ENCODE measurements around the gene PDE1A. TPM values are rescaled to one million over a fixed set of nuclear protein-coding genes. Genes with fewer than 3 reads are reported as not detected.
"Not testable (repeated sequence)": the region's sequence is repeated elsewhere in the genome, so short reads cannot be mapped to it uniquely, and the experiment has no call there.

PDE1A gene
- polyA plus RNA-seq, 6 donors from 2014 or later: 0.50 to 0.58 TPM; not detected in 4

DNA sequence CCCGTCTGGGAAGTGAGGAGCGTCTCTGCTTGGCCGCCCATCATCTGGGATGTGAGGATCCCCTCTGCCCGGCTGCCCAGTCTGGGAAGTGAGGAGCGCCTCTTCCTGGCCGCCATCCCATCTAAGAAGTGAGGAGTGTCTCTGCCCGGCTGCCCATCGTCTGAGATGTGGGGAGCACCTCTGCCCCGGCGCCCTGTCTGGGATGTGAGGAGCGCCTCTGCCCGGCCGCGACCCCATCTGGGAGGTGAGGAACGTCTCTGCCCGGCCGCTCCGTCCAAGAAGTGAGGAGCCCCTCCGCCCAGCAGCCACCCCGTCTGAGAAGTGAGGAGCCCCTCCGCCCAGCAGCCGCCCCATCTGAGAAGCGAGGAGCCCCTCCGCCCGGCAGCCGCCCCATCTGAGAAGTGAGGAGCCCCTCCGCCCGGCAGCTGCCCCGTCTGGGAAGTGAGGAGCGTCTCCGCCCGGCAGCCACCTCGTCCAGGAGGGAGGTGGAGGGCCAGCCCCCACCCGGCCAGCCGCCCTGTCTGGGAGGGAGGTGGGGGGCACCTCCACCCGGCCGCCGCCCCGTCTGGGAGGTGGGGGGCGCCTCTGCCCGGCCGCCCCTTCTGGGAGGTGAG, 40.5 kb downstream of the PDE1A start:
- H3K27me3 Mint-ChIP-seq; DNase-seq; H3K4me1 Mint-ChIP-seq; H3K27ac Mint-ChIP-seq; H3K4me3 Mint-ChIP-seq; H3K36me3 Mint-ChIP-seq; ATAC-seq (ENCODE audit: low read depth in 2 of 2): not testable (repeated sequence)
- peaks cover 10 to 31% (median 17%) of the 10 kb centered on the region in 7 donors for H3K9me3 Mint-ChIP-seq

DNA sequence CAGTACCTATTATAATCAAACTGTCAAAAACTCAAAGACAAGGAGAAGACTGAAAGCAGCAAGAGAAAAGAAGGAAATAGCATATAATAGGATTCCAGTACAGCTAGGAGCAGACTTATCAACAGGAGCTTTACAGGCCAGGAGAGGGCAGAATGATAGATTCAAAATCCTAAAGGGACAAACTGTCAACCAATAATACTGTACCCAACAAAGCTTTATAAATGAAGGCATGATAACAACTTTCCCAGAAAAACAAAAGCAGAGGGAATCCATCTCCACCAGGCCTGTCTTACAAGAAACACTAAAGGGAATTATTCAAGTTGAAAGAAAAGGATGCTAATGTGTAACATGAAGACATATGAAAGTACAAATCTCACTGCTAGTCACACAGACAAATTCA, 42.0 kb downstream of the PDE1A start:
- Mint-ChIP-seq H3K27ac (no peak overlapping the region), H3K36me3 (peaks cover 0 to 10% of the 10 kb centered on the region in 2 donors), H3K9me3 (peaks cover 10 to 36% (median 17%) of the 10 kb centered on the region in 7 donors), H3K4me3 (no peak overlapping the region), H3K27me3 (no peaks in the 10 kb centered on the region), H3K4me1 (no peaks in the 10 kb centered on the region)
- no peak for DNase-seq
- no peak for ATAC-seq (ENCODE audit: low read depth in 2 of 2)

DNA sequence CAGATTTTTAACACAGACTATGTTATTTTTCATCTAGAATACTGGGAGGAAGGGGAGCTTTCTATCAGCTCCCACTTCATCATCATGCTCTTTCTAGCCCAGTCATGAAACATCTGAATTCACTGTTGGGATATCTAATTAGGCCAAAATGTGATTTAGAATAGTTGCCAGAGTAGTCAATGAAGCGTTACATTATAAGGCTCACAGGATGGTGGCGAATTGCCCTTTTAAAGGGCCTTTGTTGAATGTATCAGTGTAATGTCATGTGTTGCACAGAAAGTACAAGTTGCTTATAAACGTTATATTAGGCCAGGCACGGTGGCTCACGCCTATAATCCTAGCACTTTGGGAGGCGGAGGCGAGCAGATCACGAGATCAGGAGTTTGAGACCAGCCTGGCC, 45.6 kb downstream of the PDE1A start:
- no peak for DNase-seq

DNA sequence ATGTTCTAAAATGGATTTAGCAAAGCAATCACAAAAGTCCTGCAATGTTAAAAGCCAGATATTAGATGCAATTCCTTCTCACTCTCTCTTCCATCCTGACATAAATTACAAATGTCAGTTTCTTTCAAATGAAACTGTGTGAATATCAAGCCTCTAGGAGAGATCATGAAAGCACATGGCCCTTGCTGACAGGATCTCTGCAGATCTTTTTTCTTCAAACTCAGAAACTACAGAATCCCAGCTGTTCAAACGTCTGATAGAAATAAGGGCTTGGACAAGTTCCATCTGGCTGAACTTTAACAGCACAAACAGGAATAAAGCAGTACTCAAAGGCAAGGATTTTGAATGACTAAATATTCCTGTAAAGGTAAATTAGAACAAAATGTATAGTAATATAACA, 47.6 kb downstream of the PDE1A start:
- DNase-seq (no peak), ATAC-seq (ENCODE audit: low read depth in 2 of 2) (no peak)
- no peaks in the 10 kb centered on the region for H3K4me1 Mint-ChIP-seq
- no peak overlapping the region for H3K4me3 Mint-ChIP-seq
- peaks cover 12 to 51% (median 22%) of the 10 kb centered on the region in 7 donors for H3K9me3 Mint-ChIP-seq
- no peaks in the 10 kb centered on the region for H3K27me3 Mint-ChIP-seq
- H3K36me3 Mint-ChIP-seq: no peaks in the 10 kb centered on the region
- H3K27ac Mint-ChIP-seq: no peak overlapping the region

More for the DNA sequence above, 45.6 kb downstream of the PDE1A start:
- H3K4me3 Mint-ChIP-seq: no peak overlapping the region
- no peaks in the 10 kb centered on the region for H3K27me3 Mint-ChIP-seq
- no peak for ATAC-seq (ENCODE audit: low read depth in 2 of 2)
- H3K36me3 Mint-ChIP-seq: peaks cover 0 to 10% of the 10 kb centered on the region in 2 donors
- no peaks in the 10 kb centered on the region for H3K4me1 Mint-ChIP-seq
- no peak overlapping the region for H3K27ac Mint-ChIP-seq
- H3K9me3 Mint-ChIP-seq: peaks cover 14 to 48% (median 22%) of the 10 kb centered on the region in 7 donors

DNA sequence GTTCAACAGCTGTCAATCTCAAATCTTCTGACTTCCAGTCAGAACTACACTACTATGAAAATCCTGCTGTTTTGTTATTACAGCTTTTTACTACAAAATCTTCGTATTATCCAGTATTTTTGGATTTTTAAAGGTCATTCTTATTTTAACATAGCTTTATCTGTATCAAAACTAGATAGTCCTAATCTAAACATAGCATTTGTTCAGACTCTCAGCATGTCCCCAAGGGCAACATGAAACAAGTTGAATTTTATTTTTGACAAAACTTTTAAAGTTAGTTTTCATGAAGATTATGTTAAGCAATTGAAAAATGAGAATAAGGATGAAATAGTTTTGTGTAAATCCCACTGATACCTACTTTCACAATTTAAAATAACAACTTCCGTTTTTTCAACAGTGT, 48.1 kb downstream of the PDE1A start:
- H3K9me3 Mint-ChIP-seq: peaks cover 11 to 46% (median 20%) of the 10 kb centered on the region in 7 donors
- no peak overlapping the region for H3K27ac Mint-ChIP-seq
- no peak for ATAC-seq (ENCODE audit: low read depth in 2 of 2)
- no peak for DNase-seq
- no peaks in the 10 kb centered on the region for H3K36me3 Mint-ChIP-seq
- H3K4me3 Mint-ChIP-seq: no peak overlapping the region
- H3K4me1 Mint-ChIP-seq: no peaks in the 10 kb centered on the region
- no peaks in the 10 kb centered on the region for H3K27me3 Mint-ChIP-seq

DNA sequence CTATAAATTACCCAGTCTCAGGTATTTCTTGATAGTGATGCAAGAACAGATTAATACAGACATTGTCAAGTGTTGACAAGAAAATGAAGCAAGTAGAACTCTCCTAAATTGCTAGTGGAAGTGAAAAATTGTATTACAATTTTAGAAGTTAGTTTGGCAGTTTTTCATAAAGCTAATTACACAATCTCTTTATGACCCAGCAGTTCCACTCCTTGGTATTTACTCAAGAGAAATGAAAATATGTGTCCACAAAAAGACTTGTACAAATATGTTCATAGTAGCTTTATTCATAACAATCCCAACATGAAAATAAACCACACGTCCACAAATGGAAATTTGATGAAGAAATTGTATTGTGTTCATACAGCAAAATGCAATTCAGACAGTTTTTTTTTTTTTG, 49.4 kb downstream of the PDE1A start:
- no peak for ATAC-seq (ENCODE audit: low read depth in 2 of 2)
- Mint-ChIP-seq H3K27me3 (no peaks in the 10 kb centered on the region), H3K4me3 (no peak overlapping the region)

DNA sequence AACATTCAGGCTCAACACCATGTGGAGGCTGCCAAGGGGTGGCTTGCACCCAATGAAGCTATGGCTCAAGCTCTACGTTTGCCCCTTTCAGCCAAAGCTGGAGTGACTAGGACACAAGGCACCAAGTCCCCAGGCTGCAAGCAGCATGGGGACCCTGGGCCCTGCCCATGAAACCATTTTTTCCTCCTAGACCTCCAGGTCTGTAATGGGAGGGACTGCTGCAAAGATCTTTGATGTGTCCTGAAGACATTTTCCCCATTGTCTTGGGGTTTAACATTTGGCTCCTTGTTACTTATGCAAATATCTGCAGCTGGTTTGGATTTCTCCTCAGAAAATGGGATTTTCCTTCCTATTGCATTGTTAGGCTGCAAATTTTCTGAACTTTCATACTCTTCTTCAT, 51.0 kb downstream of the PDE1A start:
- no peak overlapping the region for H3K4me3 Mint-ChIP-seq
- no peaks in the 10 kb centered on the region for H3K36me3 Mint-ChIP-seq
- no peak overlapping the region for H3K27ac Mint-ChIP-seq
- H3K9me3 Mint-ChIP-seq: peaks cover 11 to 33% (median 20%) of the 10 kb centered on the region in 7 donors
- no peaks in the 10 kb centered on the region for H3K27me3 Mint-ChIP-seq
- ATAC-seq (ENCODE audit: low read depth in 2 of 2) (no peak), DNase-seq (no peak)
- no peaks in the 10 kb centered on the region for H3K4me1 Mint-ChIP-seq

More for the DNA sequence above, 49.4 kb downstream of the PDE1A start:
- Mint-ChIP-seq H3K27ac (no peak overlapping the region), H3K36me3 (no peaks in the 10 kb centered on the region), H3K4me1 (no peaks in the 10 kb centered on the region), H3K9me3 (peaks cover 11 to 38% (median 20%) of the 10 kb centered on the region in 7 donors)
- DNase-seq: no peak

DNA sequence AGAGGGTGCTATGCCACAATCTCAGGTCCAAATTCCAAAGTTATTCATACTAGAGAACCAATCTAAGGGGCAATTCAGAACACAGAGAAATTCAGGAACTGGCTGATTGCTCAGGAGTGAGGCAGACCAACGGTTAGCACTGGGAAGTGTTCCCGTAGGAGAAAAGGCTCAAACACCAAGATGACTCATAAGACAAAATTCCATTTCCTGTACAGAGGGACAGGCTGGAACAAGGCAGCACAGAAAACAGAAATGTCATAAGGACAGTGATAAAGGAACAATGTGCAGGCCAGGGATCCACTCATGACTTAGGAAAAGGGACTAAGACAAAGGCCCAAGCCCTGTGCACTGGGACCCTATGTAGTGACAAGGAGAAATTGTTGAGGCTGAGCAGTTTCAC, 54.2 kb downstream of the PDE1A start:
- no peaks in the 10 kb centered on the region for H3K36me3 Mint-ChIP-seq
- no peak for DNase-seq
- H3K27ac Mint-ChIP-seq: no peak overlapping the region
- no peak for ATAC-seq (ENCODE audit: low read depth in 2 of 2)
- H3K4me3 Mint-ChIP-seq: no peak overlapping the region
- H3K9me3 Mint-ChIP-seq: peaks cover 14 to 28% (median 19%) of the 10 kb centered on the region in 7 donors
- H3K27me3 Mint-ChIP-seq: no peaks in the 10 kb centered on the region
- H3K4me1 Mint-ChIP-seq: no peaks in the 10 kb centered on the region

DNA sequence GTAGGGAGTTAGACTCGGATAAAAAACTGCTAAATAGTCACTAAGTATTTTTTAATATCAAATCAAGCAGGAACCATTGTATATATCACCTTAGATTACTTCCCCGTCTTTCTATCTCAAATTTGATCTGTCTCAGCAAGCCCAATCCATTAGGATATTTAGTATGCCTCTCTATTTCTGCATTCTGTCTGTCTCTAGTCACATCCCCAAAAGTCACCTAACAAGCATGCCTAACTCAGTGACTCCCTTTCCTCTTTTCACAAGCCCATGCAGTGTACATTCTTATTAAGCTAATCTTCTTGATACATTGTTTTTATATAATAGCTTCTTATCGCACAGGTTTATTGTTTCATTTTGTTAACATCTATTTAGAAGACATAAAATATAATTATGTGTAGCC, 57.8 kb downstream of the PDE1A start:
- no peak overlapping the region for H3K27ac Mint-ChIP-seq
- ATAC-seq (ENCODE audit: low read depth in 2 of 2) (no peak), DNase-seq (no peak)
- H3K4me3 Mint-ChIP-seq: no peak overlapping the region
- no peaks in the 10 kb centered on the region for H3K36me3 Mint-ChIP-seq
- no peaks in the 10 kb centered on the region for H3K27me3 Mint-ChIP-seq
- peaks cover 0 to 5% (median 3%) of the 10 kb centered on the region in 7 donors for H3K9me3 Mint-ChIP-seq
- H3K4me1 Mint-ChIP-seq: no peaks in the 10 kb centered on the region

DNA sequence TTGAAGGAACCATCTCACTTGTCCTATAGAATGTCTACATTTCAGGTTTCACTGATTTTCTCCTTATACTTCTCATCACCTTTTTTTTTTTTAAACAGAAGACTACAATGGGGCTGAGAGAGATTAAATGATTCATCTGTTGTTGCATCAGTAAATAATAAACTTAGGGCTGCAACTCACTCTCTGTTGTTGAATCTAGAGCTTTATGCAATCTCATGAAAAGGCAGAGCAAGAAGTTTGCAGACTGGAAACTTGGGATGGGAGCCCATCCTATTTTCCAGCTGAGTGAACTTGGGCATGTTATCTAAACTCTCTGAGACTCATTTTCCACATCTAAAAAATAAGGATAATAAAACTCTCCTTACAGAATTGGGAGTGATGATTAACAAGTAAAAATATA, 58.4 kb downstream of the PDE1A start:
- ATAC-seq (ENCODE audit: low read depth in 2 of 2) (no peak), DNase-seq (no peak)
- no peak overlapping the region for H3K4me3 Mint-ChIP-seq
- H3K27me3 Mint-ChIP-seq: no peaks in the 10 kb centered on the region
- no peaks in the 10 kb centered on the region for H3K36me3 Mint-ChIP-seq
- H3K9me3 Mint-ChIP-seq: peaks cover 0 to 5% (median 2%) of the 10 kb centered on the region in 7 donors
- no peak overlapping the region for H3K27ac Mint-ChIP-seq
- H3K4me1 Mint-ChIP-seq: no peaks in the 10 kb centered on the region

DNA sequence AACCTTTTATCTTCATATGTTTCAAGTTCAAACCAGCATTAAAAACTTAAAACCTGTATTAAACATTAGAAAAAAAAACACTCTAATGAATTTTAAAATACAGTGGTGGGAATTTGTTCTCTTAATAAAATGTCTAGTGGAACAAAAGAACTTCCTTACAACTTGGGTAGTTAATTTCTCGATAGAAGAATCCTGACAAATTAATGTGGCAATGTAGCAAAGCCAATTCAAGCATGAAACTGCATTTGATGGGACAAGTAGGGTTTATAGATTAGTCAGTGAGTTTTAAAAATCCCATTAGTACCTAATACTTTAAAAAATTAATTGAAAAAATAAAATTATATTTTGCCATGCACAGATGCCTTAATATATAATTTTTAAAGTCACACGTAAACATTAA, 59.4 kb downstream of the PDE1A start:
- no peaks in the 10 kb centered on the region for H3K27me3 Mint-ChIP-seq
- no peaks in the 10 kb centered on the region for H3K36me3 Mint-ChIP-seq
- H3K9me3 Mint-ChIP-seq: peaks cover 0 to 6% (median 2%) of the 10 kb centered on the region in 7 donors
- no peak overlapping the region for H3K4me3 Mint-ChIP-seq
- ATAC-seq (ENCODE audit: low read depth in 2 of 2) (no peak), DNase-seq (no peak)
- no peaks in the 10 kb centered on the region for H3K4me1 Mint-ChIP-seq
- no peak overlapping the region for H3K27ac Mint-ChIP-seq

DNA sequence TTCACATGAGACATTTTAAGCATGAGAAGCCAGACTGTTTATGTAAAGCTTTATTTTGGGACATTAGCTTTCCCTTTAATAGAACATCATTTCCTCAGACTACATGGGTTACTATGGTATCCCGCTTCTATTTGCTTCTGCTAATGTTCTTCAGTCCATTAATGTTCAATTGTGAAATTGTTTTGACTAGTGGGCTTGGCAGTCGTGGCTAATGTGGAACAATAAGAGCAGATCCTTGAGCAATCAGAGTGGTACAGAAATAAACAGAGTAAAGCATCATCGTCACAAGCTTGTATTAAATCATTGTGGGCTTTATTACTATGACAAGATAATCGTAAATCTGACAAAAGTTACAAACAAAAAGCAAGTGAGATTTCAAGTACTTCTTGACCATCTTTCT, 60.2 kb downstream of the PDE1A start:
- Mint-ChIP-seq H3K4me3 (no peak overlapping the region), H3K36me3 (no peaks in the 10 kb centered on the region), H3K4me1 (no peaks in the 10 kb centered on the region), H3K9me3 (peaks cover 0 to 6% (median 2%) of the 10 kb centered on the region in 7 donors), H3K27ac (no peak overlapping the region), H3K27me3 (no peaks in the 10 kb centered on the region)
- DNase-seq (no peak), ATAC-seq (ENCODE audit: low read depth in 2 of 2) (no peak)

DNA sequence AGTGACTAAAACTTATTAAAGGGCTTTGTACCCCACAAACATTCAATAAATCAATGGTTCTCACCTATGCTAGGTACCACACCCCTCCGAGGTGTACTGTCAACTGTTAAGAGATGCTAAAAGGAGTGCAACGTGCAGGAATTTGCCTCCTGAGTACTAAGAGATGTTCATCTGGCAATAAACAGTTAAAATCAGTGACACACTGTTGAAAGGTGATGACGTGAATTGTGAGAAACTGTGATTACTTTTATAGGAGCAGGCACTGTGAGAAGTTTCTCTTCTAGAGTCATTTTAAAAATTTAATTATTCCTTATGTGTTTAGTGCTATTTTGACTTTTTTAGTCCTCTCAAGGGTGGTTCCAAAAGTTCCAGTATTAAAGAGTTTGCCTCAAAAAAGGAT, 61.0 kb downstream of the PDE1A start:
- DNase-seq: no peak
- no peaks in the 10 kb centered on the region for H3K36me3 Mint-ChIP-seq
- H3K27me3 Mint-ChIP-seq: no peaks in the 10 kb centered on the region
- no peaks in the 10 kb centered on the region for H3K4me1 Mint-ChIP-seq
- no peak overlapping the region for H3K4me3 Mint-ChIP-seq
- ATAC-seq (ENCODE audit: low read depth in 2 of 2): no peak
- peak overlapping the region in 1 of 6 donors; percentile 50 for H3K27ac Mint-ChIP-seq
- peaks cover 0 to 6% (median 2%) of the 10 kb centered on the region in 7 donors for H3K9me3 Mint-ChIP-seq

DNA sequence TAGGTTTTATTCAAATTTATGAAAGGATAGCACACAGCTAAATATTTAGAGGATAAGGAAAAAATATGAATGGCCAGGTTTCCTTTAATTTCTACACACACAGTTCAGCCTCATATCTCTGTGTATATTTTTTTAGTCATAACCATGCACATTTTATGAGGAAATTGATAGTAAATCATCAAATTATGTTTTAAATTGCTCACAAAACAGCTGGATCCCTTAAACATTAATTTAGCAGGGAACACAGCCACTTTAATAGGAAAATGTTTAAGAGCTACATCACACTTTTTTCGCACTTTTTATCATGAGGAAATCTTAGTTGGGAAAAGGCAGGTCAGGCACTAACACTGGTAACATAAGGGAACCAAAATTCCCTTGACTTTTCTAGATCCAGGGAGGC, 65.4 kb downstream of the PDE1A start:
- H3K4me3 Mint-ChIP-seq: no peak overlapping the region
- no peaks in the 10 kb centered on the region for H3K27me3 Mint-ChIP-seq
- H3K4me1 Mint-ChIP-seq: no peaks in the 10 kb centered on the region
- H3K36me3 Mint-ChIP-seq: no peaks in the 10 kb centered on the region
- H3K27ac Mint-ChIP-seq: no peak overlapping the region
- no peak for ATAC-seq (ENCODE audit: low read depth in 2 of 2)
- DNase-seq: no peak
- peaks cover 0 to 13% (median 3%) of the 10 kb centered on the region in 7 donors for H3K9me3 Mint-ChIP-seq

Data from naive B cell (primary cell).